ENCODE measurements around the gene CDK6.

DNA sequence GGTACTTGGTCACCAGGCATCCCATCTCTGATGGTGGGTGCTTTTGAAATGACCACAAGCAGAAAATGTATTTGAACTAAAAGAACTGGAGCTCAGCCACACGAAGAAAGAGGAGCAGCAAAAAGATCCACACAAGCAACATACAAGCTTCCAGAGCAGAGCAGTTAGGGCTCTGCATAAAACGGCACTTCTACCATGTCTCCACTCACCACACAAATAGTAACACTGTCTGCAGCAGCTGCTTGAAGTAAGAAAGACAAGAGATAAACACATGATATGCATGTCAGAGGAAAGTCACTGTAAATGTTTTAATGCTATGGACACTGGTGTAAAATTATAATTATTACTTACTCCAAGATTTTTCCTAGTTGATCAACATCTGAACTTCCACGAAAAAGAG lies 213.7 kb downstream of the CDK6 start:
- TF ChIP-seq, protein P1, sequence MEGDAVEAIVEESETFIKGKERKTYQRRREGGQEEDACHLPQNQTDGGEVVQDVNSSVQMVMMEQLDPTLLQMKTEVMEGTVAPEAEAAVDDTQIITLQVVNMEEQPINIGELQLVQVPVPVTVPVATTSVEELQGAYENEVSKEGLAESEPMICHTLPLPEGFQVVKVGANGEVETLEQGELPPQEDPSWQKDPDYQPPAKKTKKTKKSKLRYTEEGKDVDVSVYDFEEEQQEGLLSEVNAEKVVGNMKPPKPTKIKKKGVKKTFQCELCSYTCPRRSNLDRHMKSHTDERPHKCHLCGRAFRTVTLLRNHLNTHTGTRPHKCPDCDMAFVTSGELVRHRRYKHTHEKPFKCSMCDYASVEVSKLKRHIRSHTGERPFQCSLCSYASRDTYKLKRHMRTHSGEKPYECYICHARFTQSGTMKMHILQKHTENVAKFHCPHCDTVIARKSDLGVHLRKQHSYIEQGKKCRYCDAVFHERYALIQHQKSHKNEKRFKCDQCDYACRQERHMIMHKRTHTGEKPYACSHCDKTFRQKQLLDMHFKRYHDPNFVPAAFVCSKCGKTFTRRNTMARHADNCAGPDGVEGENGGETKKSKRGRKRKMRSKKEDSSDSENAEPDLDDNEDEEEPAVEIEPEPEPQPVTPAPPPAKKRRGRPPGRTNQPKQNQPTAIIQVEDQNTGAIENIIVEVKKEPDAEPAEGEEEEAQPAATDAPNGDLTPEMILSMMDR (IDR thresholded peaks at IDR 0.05; ENCODE audit: low read length) = no peak
- no peak for TF ChIP-seq EZH2 (IDR thresholded peaks at IDR 0.05; ENCODE audit: borderline replicate concordance, low read length)

All from OCI-LY1 (cell line).